HG03432 (cell line): ENCODE results near the gene ZMPSTE24.

Source experiments
- ATAC-seq: cut with Tn5 transposase; IDR thresholded peaks from one replicate; pipeline ENCODE4 v1.9.1; 2021; ENCODE audit warnings: mild to moderate bottlenecking, moderate library complexity; ENCODE audit not compliant: unreplicated experiment

ZMPSTE24 gene

GRCh38 chr1:40302475-40302874 lies 44.4 kb downstream of the ZMPSTE24 start:
- no peak for ATAC-seq

GRCh38 chr1:40303051-40303771 lies 45.2 kb downstream of the ZMPSTE24 start:
- no peak for ATAC-seq

- ATAC-seq = no peak
Measured at GRCh38 chr1:40303790-40304189, 45.8 kb downstream of the ZMPSTE24 start.

- ATAC-seq = no peak
Measured at GRCh38 chr1:40305451-40305850, 47.4 kb downstream of the ZMPSTE24 start.

GRCh38 chr1:40305871-40306270 lies 47.8 kb downstream of the ZMPSTE24 start:
- no peak for ATAC-seq

- no peak for ATAC-seq
Measured at GRCh38 chr1:40306296-40306695, 48.3 kb downstream of the ZMPSTE24 start.

- ATAC-seq = no peak
Measured at GRCh38 chr1:40307186-40307585, 49.1 kb downstream of the ZMPSTE24 start.

GRCh38 chr1:40308036-40308727 lies 50.1 kb downstream of the ZMPSTE24 start:
- ATAC-seq = no peak

- ATAC-seq = no peak
Measured at GRCh38 chr1:40309374-40310128, 51.5 kb downstream of the ZMPSTE24 start.

- ATAC-seq = no peak
Measured at GRCh38 chr1:40310129-40310461, 52.1 kb downstream of the ZMPSTE24 start.

GRCh38 chr1:40310983-40311642 lies 53.1 kb downstream of the ZMPSTE24 start:
- ATAC-seq = no peak

- ATAC-seq = no peak
Measured at GRCh38 chr1:40311692-40312091, 53.7 kb downstream of the ZMPSTE24 start.

- ATAC-seq = no peak
Measured at GRCh38 chr1:40312238-40313205, 54.5 kb downstream of the ZMPSTE24 start.

- ATAC-seq = no peak
Measured at GRCh38 chr1:40313329-40313957, 55.4 kb downstream of the ZMPSTE24 start.

- ATAC-seq = no peak
Measured at GRCh38 chr1:40313958-40314720, 56.1 kb downstream of the ZMPSTE24 start.

- ATAC-seq = no peak
Measured at GRCh38 chr1:40314721-40315238, 56.7 kb downstream of the ZMPSTE24 start.

GRCh38 chr1:40315239-40315794 lies 57.3 kb downstream of the ZMPSTE24 start:
- peak; percentile 48 for ATAC-seq

- ATAC-seq = no peak
Measured at GRCh38 chr1:40315795-40316594, 58.0 kb downstream of the ZMPSTE24 start.
